GM18867 (cell line): ENCODE data around the gene HEXD.
"Not testable (repeated sequence)": the region's sequence is repeated elsewhere in the genome, so short reads cannot be mapped to it uniquely, and the experiment has no call there.

Experiments used
- ATAC-seq: cut with Tn5 transposase; IDR thresholded peaks from one replicate; pipeline ENCODE4 v1.9.1; 2021; ENCODE audit warnings: mild to moderate bottlenecking, moderate library complexity; ENCODE audit not compliant: unreplicated experiment

The HEXD gene

GRCh38 chr17:82439829-82440365, 21.8 kb downstream of the HEXD start:
- no peak for ATAC-seq

- ATAC-seq: no peak
Measured at GRCh38 chr17:82440469-82440981, 22.4 kb downstream of the HEXD start.

GRCh38 chr17:82440991-82441627, 23.0 kb downstream of the HEXD start:
- no peak for ATAC-seq

- no peak for ATAC-seq
Measured at GRCh38 chr17:82441691-82442487, 23.7 kb downstream of the HEXD start.

- ATAC-seq: no peak
Measured at GRCh38 chr17:82442643-82443464, 24.7 kb downstream of the HEXD start.

GRCh38 chr17:82443465-82444283, 25.5 kb downstream of the HEXD start:
- ATAC-seq: no peak

GRCh38 chr17:82444284-82444893, 26.2 kb downstream of the HEXD start:
- no peak for ATAC-seq

GRCh38 chr17:82444941-82445521, 26.9 kb downstream of the HEXD start:
- no peak for ATAC-seq

GRCh38 chr17:82445542-82445941, 27.4 kb downstream of the HEXD start:
- no peak for ATAC-seq

GRCh38 chr17:82446124-82446523, 28.0 kb downstream of the HEXD start:
- ATAC-seq: no peak

- no peak for ATAC-seq
Measured at GRCh38 chr17:82446649-82447048, 28.5 kb downstream of the HEXD start.

- ATAC-seq: no peak
Measured at GRCh38 chr17:82447876-82448275, 29.7 kb downstream of the HEXD start.

- peak; percentile 51 for ATAC-seq
Measured at GRCh38 chr17:82449131-82449882, 31.2 kb downstream of the HEXD start.

- ATAC-seq: no peak
Measured at GRCh38 chr17:82449883-82450356, 31.8 kb downstream of the HEXD start.

GRCh38 chr17:82450357-82451106, 32.4 kb downstream of the HEXD start, which contains the start of gene CYBC1:
Gene CYBC1 (minus strand): TSS chr17:82450752. CDS start chr17:82449254, 1,498 bp downstream.
- ATAC-seq: peak; percentile 73

GRCh38 chr17:82452162-82452561, 34.0 kb downstream of the HEXD start:
- no peak for ATAC-seq

GRCh38 chr17:82453151-82453550, 35.0 kb downstream of the HEXD start:
- ATAC-seq: not testable (repeated sequence)

- not testable (repeated sequence) for ATAC-seq
Measured at GRCh38 chr17:82453706-82454105, 35.6 kb downstream of the HEXD start.
